GM12875 (cell line): Measurements from ENCODE around the gene LRRC4C.

Source experiments
- H3K4me3 ChIP-seq: one replicate; pipeline ENCODE4 v1.5.1; 2011; ENCODE audit warnings: low read depth, low read length, control low read depth
- TF ChIP-seq, protein P1 (sequence below): IDR thresholded peaks from 2 replicates; pipeline ENCODE4 v1.5.1; 2011; ENCODE audit warnings: low read depth, mild to moderate bottlenecking, control low read depth, inconsistent platforms, low read length, moderate library complexity, borderline replicate concordance; ENCODE audit not compliant: insufficient read depth

Gene LRRC4C

DNA sequence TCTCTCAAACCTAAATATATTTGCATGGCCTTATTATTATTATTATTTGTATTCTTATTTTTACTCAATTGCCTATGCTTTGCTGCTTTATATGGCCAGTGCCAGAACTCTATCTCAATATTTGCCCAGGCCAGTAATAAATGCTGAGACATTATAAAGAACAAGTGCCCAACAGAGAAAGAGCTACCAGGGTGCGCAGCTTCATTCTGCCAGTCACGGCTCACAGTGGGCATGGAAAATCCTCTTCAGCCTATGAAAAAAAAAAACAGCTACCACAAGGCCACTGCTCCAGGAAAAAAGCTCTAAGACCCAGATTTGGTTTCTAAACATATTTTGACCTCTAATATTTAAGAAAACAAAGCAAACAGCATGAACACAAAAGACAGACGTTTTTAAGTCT is 1223.6 kb downstream of the LRRC4C start:
- TF ChIP-seq, protein P1, sequence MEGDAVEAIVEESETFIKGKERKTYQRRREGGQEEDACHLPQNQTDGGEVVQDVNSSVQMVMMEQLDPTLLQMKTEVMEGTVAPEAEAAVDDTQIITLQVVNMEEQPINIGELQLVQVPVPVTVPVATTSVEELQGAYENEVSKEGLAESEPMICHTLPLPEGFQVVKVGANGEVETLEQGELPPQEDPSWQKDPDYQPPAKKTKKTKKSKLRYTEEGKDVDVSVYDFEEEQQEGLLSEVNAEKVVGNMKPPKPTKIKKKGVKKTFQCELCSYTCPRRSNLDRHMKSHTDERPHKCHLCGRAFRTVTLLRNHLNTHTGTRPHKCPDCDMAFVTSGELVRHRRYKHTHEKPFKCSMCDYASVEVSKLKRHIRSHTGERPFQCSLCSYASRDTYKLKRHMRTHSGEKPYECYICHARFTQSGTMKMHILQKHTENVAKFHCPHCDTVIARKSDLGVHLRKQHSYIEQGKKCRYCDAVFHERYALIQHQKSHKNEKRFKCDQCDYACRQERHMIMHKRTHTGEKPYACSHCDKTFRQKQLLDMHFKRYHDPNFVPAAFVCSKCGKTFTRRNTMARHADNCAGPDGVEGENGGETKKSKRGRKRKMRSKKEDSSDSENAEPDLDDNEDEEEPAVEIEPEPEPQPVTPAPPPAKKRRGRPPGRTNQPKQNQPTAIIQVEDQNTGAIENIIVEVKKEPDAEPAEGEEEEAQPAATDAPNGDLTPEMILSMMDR = no peak
- H3K4me3 ChIP-seq = no peak overlapping the region

DNA sequence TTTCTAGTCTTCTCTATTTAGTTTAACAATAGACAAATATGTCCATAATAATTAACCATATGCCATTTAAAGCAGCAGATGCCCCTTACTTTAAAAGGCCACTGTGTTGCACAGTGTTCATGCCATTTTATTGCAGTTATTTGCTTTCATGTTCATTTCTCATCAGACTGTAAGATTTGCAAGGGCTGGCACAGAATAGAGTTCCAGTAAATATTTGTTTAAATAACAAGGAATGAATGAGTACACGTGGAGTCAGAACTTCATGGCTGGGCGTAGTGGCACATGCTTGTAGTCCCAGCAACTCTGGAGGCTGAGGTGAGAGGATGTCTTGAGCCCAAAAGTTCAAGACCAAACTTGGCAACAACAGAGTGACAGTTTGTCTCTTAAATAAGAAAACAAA is 1228.6 kb downstream of the LRRC4C start:
- no peak overlapping the region for H3K4me3 ChIP-seq
- TF ChIP-seq, protein P1 = no peak

DNA sequence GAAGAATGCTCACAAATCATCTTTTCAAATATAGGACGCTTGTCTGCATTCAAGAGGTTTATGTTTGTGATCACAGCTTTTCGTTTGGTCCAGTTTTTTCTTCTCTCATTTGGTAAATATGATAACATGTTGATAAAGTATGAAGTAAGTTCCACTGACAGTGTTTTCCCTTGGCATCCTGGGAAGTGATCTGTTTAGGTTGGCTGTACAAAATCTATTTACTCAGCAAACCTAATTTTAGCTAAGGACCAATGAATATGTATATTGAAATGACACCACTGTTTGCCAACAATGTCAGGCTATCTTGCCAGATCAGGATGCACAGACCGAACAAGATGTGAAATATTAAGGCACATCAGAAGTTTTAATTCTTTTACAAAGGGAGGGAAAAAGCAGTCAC is 1230.8 kb downstream of the LRRC4C start:
- no peak overlapping the region for H3K4me3 ChIP-seq
- TF ChIP-seq, protein P1 = no peak

DNA sequence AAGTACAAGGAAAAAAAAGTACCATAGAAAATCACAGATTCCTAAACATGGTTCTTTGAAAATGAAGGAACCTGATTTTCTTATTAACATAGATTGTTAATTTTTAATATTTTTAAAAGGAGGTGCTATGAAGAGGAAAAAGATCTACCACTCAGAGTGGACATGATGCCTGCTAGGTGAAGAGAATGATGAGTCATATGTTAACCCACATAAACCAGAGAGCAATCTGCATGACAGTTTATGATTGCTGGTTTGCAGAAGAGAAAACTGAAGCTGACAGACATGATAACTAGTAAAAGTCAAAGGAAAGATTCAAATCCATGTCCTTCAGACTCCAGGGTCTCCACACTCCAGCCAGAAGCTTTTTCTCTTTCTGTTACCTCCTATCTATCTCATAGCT is 1231.7 kb downstream of the LRRC4C start:
- no peak overlapping the region for H3K4me3 ChIP-seq
- TF ChIP-seq, protein P1 = no peak

DNA sequence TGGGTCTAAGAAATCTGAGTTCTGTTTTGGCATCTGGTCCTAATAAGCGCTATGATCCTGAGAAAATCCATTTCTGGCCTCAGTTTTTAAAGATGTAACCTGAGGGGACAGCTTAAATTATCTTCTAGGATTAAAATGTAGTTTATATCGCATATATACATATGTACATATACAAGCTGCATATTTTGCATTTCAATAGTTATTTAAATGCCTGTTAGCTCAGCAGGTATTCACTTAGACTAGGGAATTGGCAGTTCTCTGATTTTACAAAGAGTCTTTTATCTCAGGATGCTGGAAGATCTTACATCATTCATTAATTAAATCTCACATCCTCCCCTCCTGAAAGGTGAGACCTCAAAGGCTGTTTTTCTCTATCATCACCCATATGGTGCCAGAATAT is 1232.8 kb downstream of the LRRC4C start:
- H3K4me3 ChIP-seq = no peak overlapping the region
- TF ChIP-seq, protein P1 = no peak

DNA sequence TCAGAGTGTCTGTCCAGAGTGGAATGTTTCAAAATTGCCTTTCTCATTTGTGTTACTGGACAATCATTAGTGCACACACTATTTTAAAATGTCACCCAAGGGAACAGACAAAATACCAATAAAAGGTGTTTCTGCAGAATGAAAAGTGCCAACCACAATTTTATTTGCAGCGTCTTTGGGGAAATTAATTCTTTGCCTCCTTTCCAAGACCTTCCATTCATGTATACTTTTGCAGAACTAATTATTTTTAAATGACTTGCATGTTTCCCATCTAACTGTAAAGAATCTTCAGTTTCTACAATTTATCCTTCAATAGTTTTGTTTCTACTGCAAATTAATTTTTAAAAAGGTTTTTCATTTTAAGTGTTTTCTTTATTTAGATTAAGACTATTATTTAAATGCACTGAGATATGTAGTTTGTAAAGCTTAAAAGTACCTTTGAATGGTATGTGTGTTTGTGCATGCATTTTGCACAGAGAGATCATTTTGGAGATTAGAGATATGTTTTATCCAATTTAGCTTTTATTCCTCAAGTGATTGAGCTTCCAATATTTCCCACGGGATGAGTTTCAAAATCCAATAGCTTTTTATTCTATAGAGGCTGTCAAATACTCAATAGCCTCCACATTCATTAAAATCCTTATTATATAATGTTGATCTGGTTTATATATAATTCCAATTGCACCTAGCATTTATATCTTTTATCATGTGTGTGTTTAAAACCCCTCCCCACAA is 1235.7 kb downstream of the LRRC4C start:
- H3K4me3 ChIP-seq = no peak overlapping the region
- TF ChIP-seq, protein P1 = no peak

DNA sequence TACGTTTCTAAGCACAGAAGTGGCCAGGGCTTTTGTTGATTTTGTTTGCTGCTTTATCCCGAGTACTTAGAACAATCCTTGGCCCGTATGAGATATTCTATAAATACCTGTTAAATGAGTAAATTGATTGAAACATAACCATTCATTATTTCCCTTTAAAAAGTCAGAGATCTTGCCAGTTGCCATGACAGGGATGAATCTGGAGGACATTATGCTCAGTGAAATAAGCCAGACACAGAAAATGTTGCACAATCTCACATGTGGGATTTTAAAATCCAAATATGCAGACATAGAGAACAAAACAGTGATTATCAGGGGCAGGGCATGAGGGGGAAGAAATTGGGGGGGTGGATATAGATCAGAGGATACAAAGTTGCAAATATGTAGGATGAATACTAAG is 1240.1 kb downstream of the LRRC4C start:
- TF ChIP-seq, protein P1 = no peak

More for the DNA sequence above, 1240.1 kb downstream of the LRRC4C start:
- H3K4me3 ChIP-seq = no peak overlapping the region
